Measurements from ENCODE around the gene WFIKKN2.
"Not testable (repeated sequence)": the region's sequence is repeated elsewhere in the genome, so short reads cannot be mapped to it uniquely, and the experiment has no call there.

- TF ChIP-seq, protein P1, sequence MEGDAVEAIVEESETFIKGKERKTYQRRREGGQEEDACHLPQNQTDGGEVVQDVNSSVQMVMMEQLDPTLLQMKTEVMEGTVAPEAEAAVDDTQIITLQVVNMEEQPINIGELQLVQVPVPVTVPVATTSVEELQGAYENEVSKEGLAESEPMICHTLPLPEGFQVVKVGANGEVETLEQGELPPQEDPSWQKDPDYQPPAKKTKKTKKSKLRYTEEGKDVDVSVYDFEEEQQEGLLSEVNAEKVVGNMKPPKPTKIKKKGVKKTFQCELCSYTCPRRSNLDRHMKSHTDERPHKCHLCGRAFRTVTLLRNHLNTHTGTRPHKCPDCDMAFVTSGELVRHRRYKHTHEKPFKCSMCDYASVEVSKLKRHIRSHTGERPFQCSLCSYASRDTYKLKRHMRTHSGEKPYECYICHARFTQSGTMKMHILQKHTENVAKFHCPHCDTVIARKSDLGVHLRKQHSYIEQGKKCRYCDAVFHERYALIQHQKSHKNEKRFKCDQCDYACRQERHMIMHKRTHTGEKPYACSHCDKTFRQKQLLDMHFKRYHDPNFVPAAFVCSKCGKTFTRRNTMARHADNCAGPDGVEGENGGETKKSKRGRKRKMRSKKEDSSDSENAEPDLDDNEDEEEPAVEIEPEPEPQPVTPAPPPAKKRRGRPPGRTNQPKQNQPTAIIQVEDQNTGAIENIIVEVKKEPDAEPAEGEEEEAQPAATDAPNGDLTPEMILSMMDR (optimal IDR thresholded peaks at IDR 0.05 in 1 of 3, IDR thresholded peaks at IDR 0.05 in 1 of 3, conservative IDR thresholded peaks at IDR 0.05 in 1 of 3; ENCODE audit: extremely low read depth in 1 of 3, insufficient read depth in 2 of 3, low read length in 3 of 3): not testable (repeated sequence)
- TF ChIP-seq EZH2 (IDR thresholded peaks at IDR 0.05; ENCODE audit: low read length): not testable (repeated sequence)
These were observed 30.5 kb upstream of the WFIKKN2 start for GRCh38 chr17:50804749-50805475.

Data from keratinocyte (primary cell).